ENCODE results near the gene EXOC2. TPM values are rescaled to one million over a fixed set of nuclear protein-coding genes. Genes with fewer than 3 reads are reported as not detected.
"Not testable (repeated sequence)": the region's sequence is repeated elsewhere in the genome, so short reads cannot be mapped to it uniquely, and the experiment has no call there.

The EXOC2 gene
- total RNA-seq, 2 experiments from 2014 or later, result 31.9 to 35.4 TPM

GRCh38 chr6:626236-626635 is 66.7 kb downstream of the EXOC2 start:
- no peak overlapping the region for H3K27ac Mint-ChIP-seq
- no peaks in the 10 kb centered on the region for H3K9me3 Mint-ChIP-seq
- H3K36me3 Mint-ChIP-seq, result peaks cover 18% of the 10 kb centered on the region
- H3K4me3 Mint-ChIP-seq, result no peak overlapping the region
- ATAC-seq (ENCODE audit: low read depth) (no peak), DNase-seq (no peak)
- no peaks in the 10 kb centered on the region for H3K27me3 Mint-ChIP-seq
- peaks cover 8% of the 10 kb centered on the region for H3K4me1 Mint-ChIP-seq
- POLR2A ChIA-PET, result no interaction called here

GRCh38 chr6:624979-625378 is 68.0 kb downstream of the EXOC2 start:
- Mint-ChIP-seq H3K27me3 (no peaks in the 10 kb centered on the region), H3K4me1 (peaks cover 8% of the 10 kb centered on the region), H3K4me3 (no peak overlapping the region), H3K36me3 (peaks cover 23% of the 10 kb centered on the region), H3K9me3 (no peaks in the 10 kb centered on the region), H3K27ac (no peak overlapping the region)
- POLR2A ChIA-PET, result no interaction called here
- no peak for ATAC-seq (ENCODE audit: low read depth)
- no peak for DNase-seq

GRCh38 chr6:622462-622861 is 70.5 kb downstream of the EXOC2 start:
- no peaks in the 10 kb centered on the region for H3K9me3 Mint-ChIP-seq
- POLR2A ChIA-PET, result no interaction called here
- H3K4me3 Mint-ChIP-seq, result no peak overlapping the region
- H3K36me3 Mint-ChIP-seq, result peaks cover 14% of the 10 kb centered on the region
- H3K27me3 Mint-ChIP-seq, result no peaks in the 10 kb centered on the region
- no peak overlapping the region for H3K27ac Mint-ChIP-seq
- H3K4me1 Mint-ChIP-seq, result no peaks in the 10 kb centered on the region
- DNase-seq, result no peak
- no peak for ATAC-seq (ENCODE audit: low read depth)

GRCh38 chr6:621931-622330 is 71.0 kb downstream of the EXOC2 start:
- Mint-ChIP-seq H3K4me1 (no peaks in the 10 kb centered on the region), H3K9me3 (no peaks in the 10 kb centered on the region), H3K36me3 (peaks cover 17% of the 10 kb centered on the region), H3K27ac (no peak overlapping the region), H3K4me3 (no peak overlapping the region), H3K27me3 (no peaks in the 10 kb centered on the region)
- DNase-seq (no peak), ATAC-seq (ENCODE audit: low read depth) (no peak)
- POLR2A ChIA-PET, result no interaction called here

GRCh38 chr6:620950-621349 is 72.0 kb downstream of the EXOC2 start:
- no peak for DNase-seq
- POLR2A ChIA-PET, result no interaction called here
- ATAC-seq (ENCODE audit: low read depth), result no peak
- Mint-ChIP-seq H3K4me3 (no peak overlapping the region), H3K36me3 (peaks cover 19% of the 10 kb centered on the region), H3K27ac (no peak overlapping the region), H3K4me1 (no peaks in the 10 kb centered on the region), H3K27me3 (no peaks in the 10 kb centered on the region), H3K9me3 (no peaks in the 10 kb centered on the region)

- Mint-ChIP-seq H3K4me1 (no peaks in the 10 kb centered on the region), H3K27ac (no peak overlapping the region), H3K27me3 (no peaks in the 10 kb centered on the region), H3K9me3 (no peaks in the 10 kb centered on the region), H3K4me3 (no peak overlapping the region), H3K36me3 (peaks cover 25% of the 10 kb centered on the region)
- ATAC-seq (ENCODE audit: low read depth) (no peak), DNase-seq (no peak)
- POLR2A ChIA-PET, result no interaction called here
Measured at GRCh38 chr6:620166-620565, 72.8 kb downstream of the EXOC2 start.

GRCh38 chr6:617456-618100 is 75.4 kb downstream of the EXOC2 start:
- H3K4me3 Mint-ChIP-seq, result no peak overlapping the region
- DNase-seq, result no peak
- H3K4me1 Mint-ChIP-seq, result no peaks in the 10 kb centered on the region
- no peak for ATAC-seq (ENCODE audit: low read depth)
- H3K27ac Mint-ChIP-seq, result no peak overlapping the region
- no peaks in the 10 kb centered on the region for H3K9me3 Mint-ChIP-seq
- peaks cover 22% of the 10 kb centered on the region for H3K36me3 Mint-ChIP-seq
- POLR2A ChIA-PET, result no interaction called here
- H3K27me3 Mint-ChIP-seq, result no peaks in the 10 kb centered on the region

GRCh38 chr6:613981-614380 is 79.0 kb downstream of the EXOC2 start:
- Mint-ChIP-seq H3K36me3 (peaks cover 17% of the 10 kb centered on the region), H3K4me1 (peaks cover 5% of the 10 kb centered on the region), H3K9me3 (no peaks in the 10 kb centered on the region), H3K27ac (no peak overlapping the region), H3K27me3 (no peaks in the 10 kb centered on the region), H3K4me3 (no peak overlapping the region)
- no peak for ATAC-seq (ENCODE audit: low read depth)
- DNase-seq, result no peak
- POLR2A ChIA-PET, result no interaction called here

GRCh38 chr6:611928-612327 is 81.0 kb downstream of the EXOC2 start:
- Mint-ChIP-seq H3K27ac (no peak overlapping the region), H3K36me3 (peaks cover 13% of the 10 kb centered on the region), H3K4me1 (peaks cover 5% of the 10 kb centered on the region), H3K9me3 (no peaks in the 10 kb centered on the region), H3K4me3 (no peak overlapping the region), H3K27me3 (no peaks in the 10 kb centered on the region)
- ATAC-seq (ENCODE audit: low read depth), result no peak
- POLR2A ChIA-PET, result no interaction called here
- no peak for DNase-seq

- DNase-seq (no peak), ATAC-seq (ENCODE audit: low read depth) (no peak)
- Mint-ChIP-seq H3K27me3 (no peaks in the 10 kb centered on the region), H3K4me3 (no peak overlapping the region), H3K27ac (no peak overlapping the region), H3K4me1 (peaks cover 6% of the 10 kb centered on the region), H3K9me3 (peaks cover 2% of the 10 kb centered on the region), H3K36me3 (peaks cover 16% of the 10 kb centered on the region)
- POLR2A ChIA-PET, result no interaction called here
Measured at GRCh38 chr6:610882-611281, 82.1 kb downstream of the EXOC2 start.

- Mint-ChIP-seq H3K36me3 (peaks cover 12% of the 10 kb centered on the region), H3K4me1 (peaks cover 8% of the 10 kb centered on the region), H3K27ac (no peak overlapping the region), H3K27me3 (no peaks in the 10 kb centered on the region), H3K4me3 (no peak overlapping the region), H3K9me3 (peaks cover 3% of the 10 kb centered on the region)
- no peak for ATAC-seq (ENCODE audit: low read depth)
- DNase-seq, result no peak
- POLR2A ChIA-PET, result no interaction called here
Measured at GRCh38 chr6:609905-610304, 83.0 kb downstream of the EXOC2 start.

GRCh38 chr6:606829-607379 is 86.0 kb downstream of the EXOC2 start:
- H3K36me3 Mint-ChIP-seq, result peaks cover 10% of the 10 kb centered on the region

GRCh38 chr6:605895-606294 is 87.0 kb downstream of the EXOC2 start:
- H3K4me3 Mint-ChIP-seq; H3K27ac Mint-ChIP-seq; H3K4me1 Mint-ChIP-seq; H3K27me3 Mint-ChIP-seq; ATAC-seq (ENCODE audit: low read depth); DNase-seq; POLR2A ChIA-PET; H3K9me3 Mint-ChIP-seq: not testable (repeated sequence)
- H3K36me3 Mint-ChIP-seq, result peaks cover 10% of the 10 kb centered on the region

More at GRCh38 chr6:606829-607379, 86.0 kb downstream of the EXOC2 start:
- no peak overlapping the region for H3K4me3 Mint-ChIP-seq
- no peak for DNase-seq
- POLR2A ChIA-PET, result no interaction called here
- no peak overlapping the region for H3K27ac Mint-ChIP-seq
- no peak for ATAC-seq (ENCODE audit: low read depth)
- H3K27me3 Mint-ChIP-seq, result no peaks in the 10 kb centered on the region
- H3K4me1 Mint-ChIP-seq, result peaks cover 8% of the 10 kb centered on the region
- peaks cover 3% of the 10 kb centered on the region for H3K9me3 Mint-ChIP-seq

- Mint-ChIP-seq H3K27ac (no peak overlapping the region), H3K4me3 (no peak overlapping the region), H3K27me3 (no peaks in the 10 kb centered on the region), H3K36me3 (peaks cover 10% of the 10 kb centered on the region), H3K9me3 (peaks cover 3% of the 10 kb centered on the region), H3K4me1 (peaks cover 3% of the 10 kb centered on the region)
- POLR2A ChIA-PET, result no interaction called here
- no peak for ATAC-seq (ENCODE audit: low read depth)
- DNase-seq, result no peak
Measured at GRCh38 chr6:604579-604978, 88.4 kb downstream of the EXOC2 start.
